Stomach (tissue), 4 donors: ENCODE results near the gene RPTOR.

Experiments
- POLR2AphosphoS5 ChIP-seq, 3 donors: sonication (generic); formaldehyde crosslinking; IDR thresholded peaks; one replicate each; pipeline ENCODE4 v1.6.1; 2016; ENCODE audit warnings: antibody characterized with exemption in 3 of 3
- TF ChIP-seq, protein P1 (sequence below), 7 experiments: fragments of 450-650 bp in 4 of 7; fragments of 200-600 bp in 3 of 7; sonication (generic) in 3 of 7; IDR thresholded peaks; one replicate each; pipeline ENCODE4 v1.5.1; 2016 to 2019; ENCODE audit warnings: antibody characterized with exemption in 7 of 7, control low read depth in 2 of 7, mild to moderate bottlenecking in 1 of 7

DNA sequence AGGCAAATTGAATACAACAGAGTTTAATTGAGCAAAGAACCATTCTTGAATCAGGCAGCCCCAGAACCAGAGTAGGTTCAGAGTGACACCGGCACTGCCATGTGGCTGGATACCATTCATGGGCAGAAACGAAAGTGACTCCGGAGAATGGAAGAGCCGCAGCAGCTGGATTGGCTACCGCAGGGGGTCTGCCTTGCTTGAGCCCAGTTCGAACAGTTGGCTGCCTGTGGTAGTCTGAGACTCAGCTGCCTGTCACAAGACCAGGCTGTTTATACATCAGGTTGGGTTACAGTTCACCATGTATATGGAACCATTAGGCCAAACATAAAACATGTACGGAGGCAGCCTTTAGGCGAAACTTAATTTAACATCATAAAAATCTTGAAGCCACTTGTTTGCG is 241.8 kb downstream of the RPTOR start:
- TF ChIP-seq, protein P1, sequence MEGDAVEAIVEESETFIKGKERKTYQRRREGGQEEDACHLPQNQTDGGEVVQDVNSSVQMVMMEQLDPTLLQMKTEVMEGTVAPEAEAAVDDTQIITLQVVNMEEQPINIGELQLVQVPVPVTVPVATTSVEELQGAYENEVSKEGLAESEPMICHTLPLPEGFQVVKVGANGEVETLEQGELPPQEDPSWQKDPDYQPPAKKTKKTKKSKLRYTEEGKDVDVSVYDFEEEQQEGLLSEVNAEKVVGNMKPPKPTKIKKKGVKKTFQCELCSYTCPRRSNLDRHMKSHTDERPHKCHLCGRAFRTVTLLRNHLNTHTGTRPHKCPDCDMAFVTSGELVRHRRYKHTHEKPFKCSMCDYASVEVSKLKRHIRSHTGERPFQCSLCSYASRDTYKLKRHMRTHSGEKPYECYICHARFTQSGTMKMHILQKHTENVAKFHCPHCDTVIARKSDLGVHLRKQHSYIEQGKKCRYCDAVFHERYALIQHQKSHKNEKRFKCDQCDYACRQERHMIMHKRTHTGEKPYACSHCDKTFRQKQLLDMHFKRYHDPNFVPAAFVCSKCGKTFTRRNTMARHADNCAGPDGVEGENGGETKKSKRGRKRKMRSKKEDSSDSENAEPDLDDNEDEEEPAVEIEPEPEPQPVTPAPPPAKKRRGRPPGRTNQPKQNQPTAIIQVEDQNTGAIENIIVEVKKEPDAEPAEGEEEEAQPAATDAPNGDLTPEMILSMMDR (IDR thresholded peaks at IDR 0.05) = no peak
- TF ChIP-seq POLR2AphosphoS5 (IDR thresholded peaks at IDR 0.05) = no peak
